ENCODE measurements around the gene DUOXA1.

DUOXA1 gene

GRCh38 chr15:45168751-45169551 lies 39.3 kb upstream of the DUOXA1 start:
- TF ChIP-seq CTCF (conservative IDR thresholded peaks at IDR 0.05; ENCODE audit: low read depth, low read length) = no peak
- H3K4me3 ChIP-seq (ENCODE audit: low read length) = no peak overlapping the region
- no peak for DNase-seq (ENCODE audit: low read depth)

- DNase-seq (ENCODE audit: low read depth) = no peak
- no peak overlapping the region for H3K4me3 ChIP-seq (ENCODE audit: low read length)
- TF ChIP-seq CTCF (conservative IDR thresholded peaks at IDR 0.05; ENCODE audit: low read depth, low read length) = no peak
Observed at GRCh38 chr15:45168286-45168685, 38.6 kb upstream of the DUOXA1 start.

- TF ChIP-seq CTCF (conservative IDR thresholded peaks at IDR 0.05; ENCODE audit: low read depth, low read length) = no peak
- no peak for DNase-seq (ENCODE audit: low read depth)
- peak overlapping the region; percentile 65 for H3K4me3 ChIP-seq (ENCODE audit: low read length)
Observed at GRCh38 chr15:45167631-45168205, 38.0 kb upstream of the DUOXA1 start.

- DNase-seq (ENCODE audit: low read depth) = peak; percentile 58
- peak overlapping the region; percentile 65 for H3K4me3 ChIP-seq (ENCODE audit: low read length)
- peak; percentile 74 for TF ChIP-seq CTCF (conservative IDR thresholded peaks at IDR 0.05; ENCODE audit: low read depth, low read length)
Observed at GRCh38 chr15:45166834-45167630, 37.4 kb upstream of the DUOXA1 start.

- H3K4me3 ChIP-seq (ENCODE audit: low read length) = no peak overlapping the region
- TF ChIP-seq CTCF (conservative IDR thresholded peaks at IDR 0.05; ENCODE audit: low read depth, low read length) = no peak
- DNase-seq (ENCODE audit: low read depth) = no peak
Observed at GRCh38 chr15:45165536-45165935, 35.9 kb upstream of the DUOXA1 start.

GRCh38 chr15:45164914-45165313 lies 35.2 kb upstream of the DUOXA1 start:
- no peak for DNase-seq (ENCODE audit: low read depth)
- no peak overlapping the region for H3K4me3 ChIP-seq (ENCODE audit: low read length)
- TF ChIP-seq CTCF (conservative IDR thresholded peaks at IDR 0.05; ENCODE audit: low read depth, low read length) = no peak

Measured in retinal pigment epithelial cell (primary cell).